HCT116 (cell line): Measurements from ENCODE around the gene DCAF6. TPM values are rescaled to one million over a fixed set of nuclear protein-coding genes. Genes with fewer than 3 reads are reported as not detected.

ENCODE experiments used
- ATAC-seq: fragments of 200-7000 bp; cut with Tn5 transposase; 2 replicates; pipeline ENCODE4 v1.9.1; 2020; ENCODE audit warnings: mild to moderate bottlenecking, moderate library complexity
- BruUV-seq: library from RNA; stranded (reverse); fragments of 400-500 nt; replicated peaks from 2 replicates; lab custom pipeline; 2021; lab: Mats Ljungman, UMichigan
- CTCF ChIA-PET: fragments of 300-600 bp; sonication (Branson Sonifier 250); formaldehyde crosslinking; loops from one replicate; lab custom pipeline; 2021; ENCODE audit warnings: antibody characterized with exemption; lab: Charles Lee
- POLR2A ChIA-PET: fragments of 300-600, 350-600 bp; sonication (Branson Sonifier 250); formaldehyde crosslinking; loops from one replicate; lab custom pipeline; 2021; ENCODE audit warnings: antibody characterized with exemption; lab: Charles Lee
- RAD21 ChIA-PET, 2 experiments: fragments of 300-600 bp; sonication (Branson Sonifier 250); formaldehyde crosslinking; loops; one replicate each; lab custom pipeline; 2023; ENCODE audit warnings: low total read pairs in 2 of 2; ENCODE audit not compliant: uncharacterized antibody in 2 of 2, unreplicated experiment in 2 of 2, low non-redundant PET in 1 of 2; lab: Charles Lee
- DNase-seq: peaks from one replicate; pipeline ENCODE4 v3.0.0-alpha.2; 2010; ENCODE audit warnings: low read depth, low spot score
- H2AFZ ChIP-seq: fragments of 200-600 bp; shearing (Covaris generic), sonication (generic); 2 replicates; pipeline ENCODE4 v1.6.1; 2017; ENCODE audit warnings: low read depth, mixed run types, mixed read lengths, antibody characterized with exemption, low read length; ENCODE audit not compliant: poor library complexity, severe bottlenecking
- H3K27ac ChIP-seq: 2 replicates; pipeline ENCODE4 v1.5.1; 2012; ENCODE audit warnings: low read depth, low read length
- H3K27me3 ChIP-seq: fragments of 200-600 bp; sonication (generic); 2 replicates; pipeline ENCODE4 v1.6.1; 2016; ENCODE audit warnings: mixed run types, low read length, mixed read lengths; ENCODE audit not compliant: insufficient read depth
- H3K36me3 ChIP-seq, 2 experiments: fragments of 200-500 bp in 1 of 2; fragments of 200-600 bp in 1 of 2; sonication (Bioruptor generic) in 1 of 2; sonication (generic) in 1 of 2; 2 replicates each; pipeline versions ENCODE4 v1.5.1 to v1.6.1; 2014 to 2016; ENCODE audit warnings: low read length in 2 of 2, inconsistent platforms in 1 of 2, mixed read lengths in 1 of 2, mixed run types in 1 of 2; ENCODE audit not compliant: insufficient read depth in 2 of 2, control insufficient read depth in 1 of 2
- H3K4me1 ChIP-seq, 2 experiments: fragments of 200-600 bp in 1 of 2; sonication (generic) in 1 of 2; 2 replicates each; pipeline versions ENCODE4 v1.5.1 to v1.6.1; 2012 to 2017; ENCODE audit warnings: low read length in 2 of 2, inconsistent platforms in 1 of 2, mild to moderate bottlenecking in 1 of 2, mixed read lengths in 1 of 2, mixed run types in 1 of 2, moderate library complexity in 1 of 2; ENCODE audit not compliant: insufficient read depth in 2 of 2, control insufficient read depth in 1 of 2
- H3K4me2 ChIP-seq: fragments of 200-600 bp; sonication (generic); 2 replicates; pipeline ENCODE4 v1.6.1; 2017; ENCODE audit warnings: mixed run types, low read length, mixed read lengths
- H3K4me3 ChIP-seq, 2 experiments: fragments of 200-600 bp in 1 of 2; sonication (generic) in 1 of 2; replicated peaks in 1 of 2; 2 replicates each; pipeline ENCODE4 v1.5.1; 2011 to 2016; ENCODE audit warnings: low read length in 2 of 2, control low read depth in 1 of 2, low read depth in 1 of 2, mild to moderate bottlenecking in 1 of 2, mixed read lengths in 1 of 2, mixed run types in 1 of 2
- H3K79me2 ChIP-seq: fragments of 200-600 bp; sonication (generic); 2 replicates; pipeline ENCODE4 v1.6.1; 2017; ENCODE audit warnings: mild to moderate bottlenecking, mixed run types, low read length, moderate library complexity, mixed read lengths; ENCODE audit not compliant: insufficient read depth
- H3K9ac ChIP-seq: fragments of 200-600 bp; sonication (generic); 2 replicates; pipeline ENCODE4 v1.6.1; 2016; ENCODE audit warnings: low read length, mixed read lengths
- H3K9me2 ChIP-seq: fragments of 200-600 bp; sonication (generic), shearing (Covaris generic); 2 replicates; pipeline ENCODE4 v1.6.1; 2017; ENCODE audit warnings: mixed run types, mild to moderate bottlenecking, moderate library complexity; ENCODE audit not compliant: insufficient read depth
- H3K9me3 ChIP-seq, 2 experiments: fragments of 200-500 bp in 1 of 2; fragments of 200-600 bp in 1 of 2; sonication (Bioruptor generic) in 1 of 2; sonication (generic) in 1 of 2; 2 replicates each; pipeline ENCODE4 v1.6.1; 2014 to 2017; ENCODE audit warnings: low read length in 2 of 2, mixed read lengths in 2 of 2, inconsistent platforms in 1 of 2, low read depth in 1 of 2, mild to moderate bottlenecking in 1 of 2, mixed run types in 1 of 2, moderate library complexity in 1 of 2; ENCODE audit not compliant: control insufficient read depth in 1 of 2, insufficient read depth in 1 of 2
- H4K20me1 ChIP-seq: fragments of 200-600 bp; sonication (generic), shearing (Covaris generic); 2 replicates; pipeline ENCODE4 v1.6.1; 2017; ENCODE audit warnings: mixed run types, mild to moderate bottlenecking, moderate library complexity; ENCODE audit not compliant: insufficient read depth
- ATF3 ChIP-seq: IDR thresholded peaks from 2 replicates; pipeline ENCODE4 v1.6.1; 2012
- CEBPB ChIP-seq: IDR thresholded peaks from 2 replicates; pipeline ENCODE4 v1.6.1; 2012; ENCODE audit warnings: low read depth
- EZH2 ChIP-seq: fragments of 200-600 bp; sonication (generic); IDR thresholded peaks from 2 replicates; pipeline ENCODE4 v1.6.1; 2017; ENCODE audit warnings: antibody characterized with exemption, mixed run types
- MAX ChIP-seq: IDR thresholded peaks from 2 replicates; pipeline ENCODE4 v1.6.1; 2012
- RAD21 ChIP-seq: IDR thresholded peaks from 2 replicates; pipeline ENCODE4 v1.6.1; 2012; ENCODE audit warnings: low read depth, mild to moderate bottlenecking
- REST ChIP-seq: IDR thresholded peaks from 2 replicates; pipeline ENCODE4 v1.6.1; 2012; ENCODE audit warnings: low read depth
- SP1 ChIP-seq: IDR thresholded peaks from 2 replicates; pipeline ENCODE4 v1.6.1; 2012; ENCODE audit warnings: low read depth
- SRF ChIP-seq: IDR thresholded peaks from 2 replicates; pipeline ENCODE4 v1.6.1; 2012; ENCODE audit warnings: low read depth
- ZFX ChIP-seq: fragments of 450-650 bp; IDR thresholded peaks from 2 replicates; pipeline ENCODE4 v1.6.1; 2017
- intact Hi-C: fragments of 100-400 bp; cut with micrococcal nuclease; formaldehyde crosslinking; loops from 2 replicates; pipeline ENCODE4 v1.10.0; 2022
- total RNA-seq: library from RNA; stranded (reverse); gene quantifications from one replicate; pipeline ENCODE4 v1.2.1, GENCODE V29; 2021; ENCODE audit not compliant: unreplicated experiment

The DCAF6 gene
- total RNA-seq, 1 experiment from 2014 or later = 34.2 TPM

GRCh38 chr1:168101336-168101735, 164.9 kb downstream of the DCAF6 start:
- no peaks in the 10 kb centered on the region for H4K20me1 ChIP-seq
- H3K9ac ChIP-seq = no peak overlapping the region
- ChIA-PET POLR2A (no interaction called here), RAD21 (no interaction called here), CTCF (interaction anchor here (0.8 to 1.2 kb wide), 3 partner anchors 19 to 134 kb away, joined by 3 to 4 read pairs (median 3); no protein-coding TSS in a partner anchor)
- H3K4me2 ChIP-seq = no peak overlapping the region
- no peaks in the 10 kb centered on the region for H3K9me3 ChIP-seq
- no peaks in the 10 kb centered on the region for H3K27me3 ChIP-seq
- H2AFZ ChIP-seq = no peak overlapping the region
- no peak overlapping the region for H3K4me3 ChIP-seq
- H3K36me3 ChIP-seq = no peaks in the 10 kb centered on the region
- H3K9me2 ChIP-seq = no peaks in the 10 kb centered on the region
- ATAC-seq = no peak
- DNase-seq = no peak
- no peaks in the 10 kb centered on the region for H3K79me2 ChIP-seq
- intact Hi-C loops = no loop called here
- no peak overlapping the region for H3K27ac ChIP-seq
- H3K4me1 ChIP-seq = peaks cover 2 to 7% of the 10 kb centered on the region in 2 experiments; a peak in 1 of 4 replicates
- no peak for TF ChIP-seq SRF
- TF ChIP-seq MAX = no peak
- TF ChIP-seq ZFX = no peak
- no TSS peak for BruUV-seq

- Histone ChIP-seq H3K4me1 (peaks cover 2 to 7% of the 10 kb centered on the region in 2 experiments; a peak in 1 of 4 replicates), H3K27me3 (no peaks in the 10 kb centered on the region), H3K9me3 (no peaks in the 10 kb centered on the region), H3K4me3 (no peak overlapping the region), H3K9ac (no peak overlapping the region), H4K20me1 (no peaks in the 10 kb centered on the region), H2AFZ (no peak overlapping the region), H3K36me3 (no peaks in the 10 kb centered on the region), H3K4me2 (no peak overlapping the region), H3K27ac (no peak overlapping the region), H3K79me2 (no peaks in the 10 kb centered on the region), H3K9me2 (no peaks in the 10 kb centered on the region)
- intact Hi-C loops = no loop called here
- ChIA-PET CTCF (interaction anchor here (1.2 kb wide), 1 partner anchor 20 kb away, joined by 4 read pairs; no protein-coding TSS in a partner anchor), POLR2A (no interaction called here), RAD21 (no interaction called here)
- TF ChIP-seq SRF (no peak), REST (no peak), MAX (no peak), CEBPB (no peak), SP1 (no peak), EZH2 (no peak), RAD21 (no peak), ATF3 (no peak)
- no TSS peak for BruUV-seq
- DNase-seq (no peak), ATAC-seq (no peak)
Measured at GRCh38 chr1:168102487-168102886, 166.0 kb downstream of the DCAF6 start.
